H1 (cell line): ENCODE measurements around the gene CDK2. TPM values are rescaled to one million over a fixed set of nuclear protein-coding genes. Genes with fewer than 3 reads are reported as not detected.
"Not testable (repeated sequence)": the region's sequence is repeated elsewhere in the genome, so short reads cannot be mapped to it uniquely, and the experiment has no call there.

ENCODE experiments used
- CTCF ChIA-PET: fragments of 300-600 bp; sonication (Branson Sonifier 250); formaldehyde crosslinking; loops from one replicate; lab custom pipeline; 2021; ENCODE audit not compliant: partially characterized antibody; lab: Charles Lee
- POLR2A ChIA-PET: fragments of 300-600 bp; sonication (Branson Sonifier 250); formaldehyde crosslinking; loops from one replicate; lab custom pipeline; 2021; ENCODE audit warnings: inconsistent platforms; ENCODE audit not compliant: partially characterized antibody; lab: Charles Lee
- DNase-seq, 2 experiments: peaks; one replicate each; pipeline versions ENCODE4 v3.0.0 to v3.0.0-alpha.2; 2010 to 2022; ENCODE audit warnings: low spot score in 2 of 2, low read depth in 1 of 2, mixed read lengths in 1 of 2
- FAIRE-seq: peaks from 2 replicates; lab custom pipeline; 2011; peaks lifted over from hg19 to GRCh38; lab: Jason Lieb, UNC
- H2AFZ ChIP-seq: 2 replicates; pipeline ENCODE4 v1.8.1; 2012; ENCODE audit warnings: low read length, inconsistent platforms
- H2AK5ac ChIP-seq: 2 replicates; pipeline ENCODE4 v1.6.1; 2013; ENCODE audit warnings: low read depth, low read length
- H2BK120ac ChIP-seq: replicated peaks from 2 replicates; pipeline ENCODE3; 2013; ENCODE audit warnings: low read depth, low read length, inconsistent platforms
- H2BK12ac ChIP-seq: 2 replicates; pipeline ENCODE4 v1.6.1; 2013; ENCODE audit warnings: low read depth, low read length
- H2BK15ac ChIP-seq: 2 replicates; pipeline ENCODE4 v1.6.1; 2013; ENCODE audit warnings: low read length
- H2BK20ac ChIP-seq: 2 replicates; pipeline ENCODE4 v1.6.1; 2013; ENCODE audit warnings: low read length
- H2BK5ac ChIP-seq: 2 replicates; pipeline ENCODE4 v1.6.1; 2013; ENCODE audit warnings: low read depth, low read length
- H3K14ac ChIP-seq: 2 replicates; pipeline ENCODE4 v1.6.1; 2013; ENCODE audit warnings: inconsistent platforms; ENCODE audit not compliant: insufficient read length
- H3K18ac ChIP-seq: 2 replicates; pipeline ENCODE4 v1.6.1; 2013; ENCODE audit warnings: low read length; ENCODE audit errors: extremely low read depth
- H3K23ac ChIP-seq: 2 replicates; pipeline ENCODE4 v1.6.1; 2013; ENCODE audit warnings: inconsistent platforms; ENCODE audit not compliant: insufficient read length
- H3K23me2 ChIP-seq: 2 replicates; pipeline ENCODE4 v1.6.1; 2013; ENCODE audit warnings: low read depth, low read length
- H3K27ac ChIP-seq: 2 replicates; pipeline ENCODE4 v1.6.1; 2011; ENCODE audit warnings: low read depth, low read length, inconsistent platforms
- H3K27me3 ChIP-seq, 4 experiments: replicated peaks in 1 of 4; 1 replicate in 1 of 4; 2 replicates in 3 of 4; pipeline versions ENCODE4 v1.6.1 to v1.8.1; 2011 to 2013; ENCODE audit warnings: low read length in 3 of 4, mild to moderate bottlenecking in 3 of 4, inconsistent platforms in 2 of 4, mixed read lengths in 2 of 4, moderate library complexity in 1 of 4; ENCODE audit not compliant: control insufficient read depth in 3 of 4, insufficient read depth in 3 of 4; ENCODE audit errors: extremely low read depth in 1 of 4
- H3K36me3 ChIP-seq, 4 experiments: 2 replicates each; pipeline versions ENCODE4 v1.6.1 to v1.8.1; 2011 to 2013; ENCODE audit warnings: mild to moderate bottlenecking in 4 of 4, low read length in 3 of 4, moderate library complexity in 2 of 4, control low read depth in 1 of 4, inconsistent platforms in 1 of 4; ENCODE audit not compliant: insufficient read depth in 4 of 4, control insufficient read depth in 2 of 4
- H3K4ac ChIP-seq: replicated peaks from 2 replicates; pipeline ENCODE3; 2013; ENCODE audit warnings: low read length, low read depth, mixed read lengths, inconsistent platforms; ENCODE audit not compliant: insufficient read length
- H3K4me1 ChIP-seq, 4 experiments: replicated peaks in 1 of 4; 1 replicate in 1 of 4; 2 replicates in 3 of 4; pipeline versions ENCODE4 v1.6.1 to v1.8.1; 2011 to 2013; ENCODE audit warnings: low read length in 3 of 4, inconsistent platforms in 2 of 4, mixed read lengths in 1 of 4; ENCODE audit not compliant: insufficient read depth in 4 of 4, control insufficient read depth in 3 of 4
- H3K4me2 ChIP-seq, 2 experiments: 2 replicates each; pipeline versions ENCODE4 v1.6.1 to v1.8.1; 2011 to 2013; ENCODE audit warnings: low read depth in 2 of 2, low read length in 2 of 2, control low read depth in 1 of 2, inconsistent platforms in 1 of 2, mild to moderate bottlenecking in 1 of 2; ENCODE audit not compliant: insufficient read depth in 1 of 2
- H3K4me3 ChIP-seq, 4 experiments: fragments of 200-600, 300-600 bp in 1 of 4; sonication (generic), shearing (Covaris generic), sonication (Bioruptor Twin) in 1 of 4; 2 replicates each; pipeline versions ENCODE4 v1.5.1 to v1.8.1; 2011 to 2016; ENCODE audit warnings: low read length in 4 of 4, low read depth in 3 of 4, control low read depth in 2 of 4, inconsistent platforms in 2 of 4, mild to moderate bottlenecking in 2 of 4, mixed read lengths in 1 of 4, moderate library complexity in 1 of 4; ENCODE audit not compliant: insufficient read depth in 2 of 4; ENCODE audit errors: extremely low read depth in 1 of 4
- H3K56ac ChIP-seq: replicated peaks from 2 replicates; pipeline ENCODE3; 2013; ENCODE audit warnings: low read depth, mild to moderate bottlenecking, mixed read lengths, low read length, inconsistent platforms; ENCODE audit not compliant: insufficient read length
- H3K79me1 ChIP-seq: 2 replicates; pipeline ENCODE4 v1.6.1; 2013; ENCODE audit warnings: low read depth, low read length, control low read depth
- H3K79me2 ChIP-seq, 2 experiments: 2 replicates each; pipeline versions ENCODE4 v1.6.1 to v1.8.1; 2012 to 2013; ENCODE audit warnings: low read length in 2 of 2, mild to moderate bottlenecking in 2 of 2, inconsistent platforms in 1 of 2; ENCODE audit not compliant: insufficient read depth in 2 of 2, control insufficient read depth in 1 of 2
- H3K9ac ChIP-seq, 4 experiments: replicated peaks in 1 of 4; 1 replicate in 1 of 4; 2 replicates in 3 of 4; pipeline versions ENCODE4 v1.6.1 to v1.8.1; 2011 to 2013; ENCODE audit warnings: low read depth in 3 of 4, low read length in 3 of 4, control low read depth in 2 of 4, mild to moderate bottlenecking in 2 of 4, moderate library complexity in 2 of 4, inconsistent platforms in 1 of 4; ENCODE audit errors: extremely low read depth in 1 of 4
- H3K9me3 ChIP-seq, 2 experiments: 2 replicates each; pipeline versions ENCODE4 v1.6.1 to v1.8.1; 2012 to 2013; ENCODE audit warnings: mild to moderate bottlenecking in 2 of 2, moderate library complexity in 2 of 2, control low read depth in 1 of 2, inconsistent platforms in 1 of 2, low read depth in 1 of 2, low read length in 1 of 2, mixed read lengths in 1 of 2; ENCODE audit not compliant: insufficient read depth in 2 of 2
- H4K20me1 ChIP-seq, 2 experiments: replicated peaks in 1 of 2; 2 replicates each; pipeline versions ENCODE3 to v1.8.1; 2011 to 2013; ENCODE audit warnings: inconsistent platforms in 2 of 2, low read length in 2 of 2, mild to moderate bottlenecking in 1 of 2; ENCODE audit not compliant: insufficient read depth in 2 of 2, control insufficient read depth in 1 of 2
- H4K5ac ChIP-seq: 2 replicates; pipeline ENCODE4 v1.6.1; 2013; ENCODE audit warnings: low read length, low read depth, mixed read lengths, inconsistent platforms; ENCODE audit not compliant: insufficient read length
- H4K8ac ChIP-seq: 2 replicates; pipeline ENCODE4 v1.8.0; 2013; ENCODE audit warnings: mild to moderate bottlenecking, moderate library complexity, low read length, inconsistent platforms; ENCODE audit not compliant: insufficient read depth; ENCODE audit errors: extremely low read depth
- H4K91ac ChIP-seq: replicated peaks from 2 replicates; pipeline ENCODE3; 2013; ENCODE audit warnings: low read length, mixed read lengths, inconsistent platforms; ENCODE audit not compliant: insufficient read length
- WGBS, 2 experiments: shearing (Covaris generic) in 1 of 2; methylation state at CpG; one replicate each; pipeline versions ENCODE4 v1.1.6 to v1.1.7; 2013 to 2015; ENCODE audit warnings: low lambda C conversion rate in 2 of 2, mixed read lengths in 2 of 2, inconsistent platforms in 1 of 2, low coverage in 1 of 2, missing lambda C conversion rate in 1 of 2; ENCODE audit not compliant: insufficient replicate concordance in 2 of 2, insufficient coverage in 1 of 2, insufficient read length in 1 of 2; ENCODE audit errors: extremely low coverage in 1 of 2, missing lambda C conversion rate in 1 of 2; 5-methylcytosine and 5-hydroxymethylcytosine counted together
- polyA plus RNA-seq, 7 experiments: library from polyadenylated mRNA; depleted of rRNA in 3 of 7; stranded (reverse) in 5 of 7; unstranded in 2 of 7; fragments of >200 nt in 5 of 7; fragments of 200-250 nt in 2 of 7; gene quantifications; 1 replicate in 5 of 7; 2 replicates in 1 of 7; 4 replicates in 1 of 7; pipeline versions ENCODE4 v1.2.1 to v1.2.3, GENCODE V29; 2011 to 2013; ENCODE audit warnings: missing spikeins in 2 of 7, mixed read lengths in 2 of 7
- total RNA-seq: library from RNA; stranded (reverse); fragmentation: NEBNext Ultra II Directional; extraction: Animal tissue kit (Norgen Biotek cat#: 25700); gene quantifications from 2 replicates; pipeline ENCODE4 v1.2.1, GENCODE V29; 2021
- TF ChIP-seq, protein P1 (sequence below): IDR thresholded peaks from 2 replicates; pipeline ENCODE4 v1.6.1; 2012; ENCODE audit warnings: low read length, inconsistent platforms

The CDK2 gene
- total and polyA plus RNA-seq, 2 of the 8 experiments (the other 6 are each of a cell fraction or from before 2014, with no cell fraction given), result 39.4 to 42.5 TPM

DNA sequence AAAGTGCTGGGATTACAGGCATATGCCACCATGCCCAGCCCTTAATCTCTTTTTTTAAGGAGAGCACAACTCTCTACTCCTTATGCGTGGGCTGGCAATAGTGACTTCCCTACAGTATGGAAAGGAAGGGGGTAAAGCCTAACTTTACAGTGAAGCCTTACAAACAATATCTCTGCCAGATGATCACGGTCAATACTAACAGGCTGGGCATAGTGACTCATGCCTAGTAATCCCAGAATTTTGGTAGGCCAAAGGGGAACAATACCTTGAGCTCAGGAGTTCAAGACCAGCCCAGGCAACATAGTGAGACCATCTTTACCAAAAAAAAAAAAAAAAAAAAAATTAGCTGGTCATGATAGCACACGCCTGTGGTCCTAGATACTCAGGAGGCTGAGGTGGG, 44.5 kb upstream of the CDK2 start (continued):
- TF ChIP-seq, protein P1, sequence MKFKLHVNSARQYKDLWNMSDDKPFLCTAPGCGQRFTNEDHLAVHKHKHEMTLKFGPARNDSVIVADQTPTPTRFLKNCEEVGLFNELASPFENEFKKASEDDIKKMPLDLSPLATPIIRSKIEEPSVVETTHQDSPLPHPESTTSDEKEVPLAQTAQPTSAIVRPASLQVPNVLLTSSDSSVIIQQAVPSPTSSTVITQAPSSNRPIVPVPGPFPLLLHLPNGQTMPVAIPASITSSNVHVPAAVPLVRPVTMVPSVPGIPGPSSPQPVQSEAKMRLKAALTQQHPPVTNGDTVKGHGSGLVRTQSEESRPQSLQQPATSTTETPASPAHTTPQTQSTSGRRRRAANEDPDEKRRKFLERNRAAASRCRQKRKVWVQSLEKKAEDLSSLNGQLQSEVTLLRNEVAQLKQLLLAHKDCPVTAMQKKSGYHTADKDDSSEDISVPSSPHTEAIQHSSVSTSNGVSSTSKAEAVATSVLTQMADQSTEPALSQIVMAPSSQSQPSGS, result no peak

DNA sequence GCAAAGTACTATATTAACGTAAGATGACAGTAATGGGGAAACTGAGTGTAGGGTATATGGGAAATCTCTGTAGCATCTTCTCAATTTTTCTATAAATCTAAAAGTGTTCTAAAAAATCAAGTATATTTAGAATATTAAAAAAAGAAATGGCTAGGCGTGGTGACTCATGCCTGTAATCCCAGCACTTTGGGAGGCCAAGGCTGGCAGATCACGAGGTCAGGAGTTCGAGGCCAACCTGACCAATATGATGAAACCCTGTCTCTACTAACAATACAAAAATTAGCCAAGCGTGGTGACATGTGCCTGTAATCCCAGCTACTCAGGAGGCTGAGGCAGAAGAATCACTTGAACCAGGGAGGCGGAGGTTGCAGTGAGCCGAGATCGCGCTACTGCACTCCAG, 43.0 kb upstream of the CDK2 start:
- H2BK12ac ChIP-seq, H3K27me3 ChIP-seq, H2BK5ac ChIP-seq, H3K56ac ChIP-seq, H2AK5ac ChIP-seq, H3K9me3 ChIP-seq, H4K5ac ChIP-seq, FAIRE-seq, H2AFZ ChIP-seq, H2BK15ac ChIP-seq, H4K91ac ChIP-seq, H4K8ac ChIP-seq, H2BK20ac ChIP-seq, H3K4ac ChIP-seq, H3K4me2 ChIP-seq, H3K27ac ChIP-seq, H3K23me2 ChIP-seq, H3K14ac ChIP-seq, DNase-seq, H3K4me1 ChIP-seq, H3K4me3 ChIP-seq, H2BK120ac ChIP-seq, H3K79me1 ChIP-seq, H3K23ac ChIP-seq, H3K9ac ChIP-seq, H4K20me1 ChIP-seq, POLR2A ChIA-PET, H3K18ac ChIP-seq: not testable (repeated sequence)
- CTCF ChIA-PET, result interaction anchor here (2.4 kb wide), 1 partner anchor 96 kb away, joined by 7 read pairs; no protein-coding TSS in a partner anchor
- peaks cover 19 to 78% of the 10 kb centered on the region in 2 experiments for H3K79me2 ChIP-seq
- WGBS, 2 experiments, result 99% methylated on average over 9 of the region's 9 CpGs; no CpG with 5 or more reads in 1 of the 2 experiments
- peaks cover 0 to 15% (median 4%) of the 10 kb centered on the region in 4 experiments; a peak in 5 of 8 replicates for H3K36me3 ChIP-seq
